ENCODE data around the gene OR51D1.

The OR51D1 gene, protein sequence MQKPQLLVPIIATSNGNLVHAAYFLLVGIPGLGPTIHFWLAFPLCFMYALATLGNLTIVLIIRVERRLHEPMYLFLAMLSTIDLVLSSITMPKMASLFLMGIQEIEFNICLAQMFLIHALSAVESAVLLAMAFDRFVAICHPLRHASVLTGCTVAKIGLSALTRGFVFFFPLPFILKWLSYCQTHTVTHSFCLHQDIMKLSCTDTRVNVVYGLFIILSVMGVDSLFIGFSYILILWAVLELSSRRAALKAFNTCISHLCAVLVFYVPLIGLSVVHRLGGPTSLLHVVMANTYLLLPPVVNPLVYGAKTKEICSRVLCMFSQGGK

DNA sequence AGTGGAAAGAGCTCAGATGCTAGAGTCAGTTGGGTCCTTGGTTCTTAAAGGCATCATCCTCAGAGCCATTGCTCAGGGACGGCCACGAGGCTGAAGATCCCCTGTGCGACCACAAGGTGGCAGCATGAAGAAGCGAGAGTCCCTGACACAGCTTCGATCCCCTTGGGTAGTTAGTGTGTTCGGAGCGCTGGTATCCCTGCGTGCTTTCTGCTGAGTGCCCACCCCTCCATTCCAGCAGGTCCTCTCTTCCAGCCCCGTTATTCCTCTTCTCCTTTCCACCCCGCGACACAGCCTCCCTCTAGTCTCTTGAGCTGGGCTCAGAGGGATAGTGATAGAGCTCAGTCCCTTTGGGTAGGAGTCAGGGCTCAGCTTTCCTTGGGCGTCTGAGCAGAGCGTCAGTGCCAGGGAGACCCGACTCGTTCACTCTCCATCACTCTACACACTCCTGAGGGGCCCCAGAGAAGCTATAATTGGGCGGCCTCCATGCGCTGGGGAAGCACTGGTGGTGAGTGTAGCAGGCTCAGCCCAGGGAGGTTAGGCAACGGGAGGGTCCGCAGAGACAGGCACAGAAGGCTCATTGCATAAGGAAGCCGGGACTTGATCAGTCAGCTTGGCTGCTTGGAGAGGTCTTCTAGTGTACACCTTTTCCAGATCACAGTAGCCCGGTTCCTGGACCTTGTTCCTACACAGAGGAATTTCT is at the start of gene OR51D1:
TSS of gene OR51D1 (plus strand) at position 516 of the 700 bp plus-strand sequence. CDS start 2,314 bp downstream, outside the sequence.
- H3K4me2 ChIP-seq (ENCODE audit: low read depth, low read length, poor library complexity, severe bottlenecking) = peak within 1 kb of the TSS; percentile 34
- H3K4me1 ChIP-seq (ENCODE audit: insufficient read depth, low read length, poor library complexity, severe bottlenecking) = no peaks in the 10 kb centered on the region
- no peaks in the 10 kb centered on the region for H3K9me3 ChIP-seq (ENCODE audit: insufficient read depth, low read depth, low read length)
- H3K79me2 ChIP-seq (ENCODE audit: insufficient read depth, low read length) = no peaks in the 10 kb centered on the region
- no peaks in the 10 kb centered on the region for H3K9me2 ChIP-seq (replicated peaks; ENCODE audit: low read depth, low read length)
- H4K20me1 ChIP-seq (ENCODE audit: insufficient read depth, low read length, poor library complexity, severe bottlenecking) = no peaks in the 10 kb centered on the region
- no peaks in the 10 kb centered on the region for H3K27me3 ChIP-seq (ENCODE audit: insufficient read depth, low read length, poor library complexity, severe bottlenecking)
- no peak within 1 kb of the TSS for H3K4me3 ChIP-seq (ENCODE audit: low read length, poor library complexity, severe bottlenecking)
- H2AFZ ChIP-seq (ENCODE audit: low read length) = peak within 1 kb of the TSS; percentile 68
- TF ChIP-seq, protein P1, sequence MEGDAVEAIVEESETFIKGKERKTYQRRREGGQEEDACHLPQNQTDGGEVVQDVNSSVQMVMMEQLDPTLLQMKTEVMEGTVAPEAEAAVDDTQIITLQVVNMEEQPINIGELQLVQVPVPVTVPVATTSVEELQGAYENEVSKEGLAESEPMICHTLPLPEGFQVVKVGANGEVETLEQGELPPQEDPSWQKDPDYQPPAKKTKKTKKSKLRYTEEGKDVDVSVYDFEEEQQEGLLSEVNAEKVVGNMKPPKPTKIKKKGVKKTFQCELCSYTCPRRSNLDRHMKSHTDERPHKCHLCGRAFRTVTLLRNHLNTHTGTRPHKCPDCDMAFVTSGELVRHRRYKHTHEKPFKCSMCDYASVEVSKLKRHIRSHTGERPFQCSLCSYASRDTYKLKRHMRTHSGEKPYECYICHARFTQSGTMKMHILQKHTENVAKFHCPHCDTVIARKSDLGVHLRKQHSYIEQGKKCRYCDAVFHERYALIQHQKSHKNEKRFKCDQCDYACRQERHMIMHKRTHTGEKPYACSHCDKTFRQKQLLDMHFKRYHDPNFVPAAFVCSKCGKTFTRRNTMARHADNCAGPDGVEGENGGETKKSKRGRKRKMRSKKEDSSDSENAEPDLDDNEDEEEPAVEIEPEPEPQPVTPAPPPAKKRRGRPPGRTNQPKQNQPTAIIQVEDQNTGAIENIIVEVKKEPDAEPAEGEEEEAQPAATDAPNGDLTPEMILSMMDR (conservative IDR thresholded peaks at IDR 0.05; ENCODE audit: low read length) = peak; percentile 92
- no peak for TF ChIP-seq EZH2phosphoT487 (IDR thresholded peaks at IDR 0.05; ENCODE audit: borderline replicate concordance)
- no peak within 1 kb of the TSS for H3K9ac ChIP-seq (ENCODE audit: low read depth, low read length, poor library complexity, severe bottlenecking)
- H3F3A ChIP-seq (ENCODE audit: low read depth) = no peaks in the 10 kb centered on the region
- H3K36me3 ChIP-seq (ENCODE audit: insufficient read depth, low read length) = no peaks in the 10 kb centered on the region

DNA sequence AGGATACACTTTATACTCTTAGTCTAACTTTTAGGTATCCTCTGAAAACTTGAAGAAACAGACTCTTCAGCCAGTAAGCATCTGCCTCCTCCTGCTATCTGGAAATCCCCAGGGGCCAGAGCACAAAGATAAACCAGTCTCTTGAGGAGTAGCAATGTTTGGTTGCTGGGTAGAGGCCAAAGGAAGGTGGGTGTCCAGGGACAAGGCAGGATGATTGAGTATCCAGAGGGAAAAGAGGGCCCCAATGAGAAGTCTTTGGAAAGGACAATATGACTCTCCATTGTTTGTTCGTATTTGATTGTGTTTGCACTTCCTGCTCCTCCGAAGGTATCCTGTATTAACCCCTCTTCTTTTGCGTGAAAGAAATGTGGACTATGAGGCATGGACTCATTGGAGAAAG is 48.3 kb upstream of the OR51D1 start:
- H3K4me2 ChIP-seq (ENCODE audit: low read depth, low read length, poor library complexity, severe bottlenecking) = no peak overlapping the region
- H3K9me3 ChIP-seq (ENCODE audit: insufficient read depth, low read depth, low read length) = no peaks in the 10 kb centered on the region
- no peaks in the 10 kb centered on the region for H3F3A ChIP-seq (ENCODE audit: low read depth)
- no peaks in the 10 kb centered on the region for H4K20me1 ChIP-seq (ENCODE audit: insufficient read depth, low read length, poor library complexity, severe bottlenecking)
- H3K79me2 ChIP-seq (ENCODE audit: insufficient read depth, low read length) = no peaks in the 10 kb centered on the region
- no peaks in the 10 kb centered on the region for H3K27me3 ChIP-seq (ENCODE audit: insufficient read depth, low read length, poor library complexity, severe bottlenecking)
- H3K9ac ChIP-seq (ENCODE audit: low read depth, low read length, poor library complexity, severe bottlenecking) = no peak overlapping the region
- no peaks in the 10 kb centered on the region for H3K36me3 ChIP-seq (ENCODE audit: insufficient read depth, low read length)
- no peaks in the 10 kb centered on the region for H3K4me1 ChIP-seq (ENCODE audit: insufficient read depth, low read length, poor library complexity, severe bottlenecking)
- no peak overlapping the region for H2AFZ ChIP-seq (ENCODE audit: low read length)
- no peak for TF ChIP-seq EZH2phosphoT487 (IDR thresholded peaks at IDR 0.05; ENCODE audit: borderline replicate concordance)
- TF ChIP-seq, protein P1 (conservative IDR thresholded peaks at IDR 0.05; ENCODE audit: low read length) = no peak
- no peak overlapping the region for H3K4me3 ChIP-seq (ENCODE audit: low read length, poor library complexity, severe bottlenecking)
- H3K9me2 ChIP-seq (replicated peaks; ENCODE audit: low read depth, low read length) = no peaks in the 10 kb centered on the region

DNA sequence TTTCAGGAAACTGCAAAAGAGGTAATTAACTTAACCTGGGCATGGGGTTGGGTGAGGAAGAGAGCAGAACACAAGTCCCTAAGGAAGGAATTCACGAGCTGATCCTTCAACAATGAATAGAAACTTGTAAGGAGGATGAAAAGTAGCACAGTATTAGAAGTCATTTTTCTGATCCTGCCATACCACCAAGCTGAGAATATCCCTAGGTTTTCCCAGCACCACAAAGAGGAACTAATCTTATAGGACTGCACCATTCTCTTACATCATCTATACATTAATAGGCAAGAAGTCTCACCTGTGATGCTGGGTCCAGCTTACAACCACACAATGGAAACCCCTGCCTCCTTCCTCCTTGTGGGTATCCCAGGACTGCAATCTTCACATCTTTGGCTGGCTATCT is 43.5 kb upstream of the OR51D1 start, which contains the start of gene OR52I1:
TSS of gene OR52I1 (plus strand) at position 301 of the 400 bp plus-strand sequence. CDS start at position 301, 0 bp downstream.
- Histone ChIP-seq H3K9me3 (ENCODE audit: insufficient read depth, low read depth, low read length) (no peaks in the 10 kb centered on the region), H3K79me2 (ENCODE audit: insufficient read depth, low read length) (no peaks in the 10 kb centered on the region), H3K9me2 (replicated peaks; ENCODE audit: low read depth, low read length) (no peaks in the 10 kb centered on the region), H3K27me3 (ENCODE audit: insufficient read depth, low read length, poor library complexity, severe bottlenecking) (no peaks in the 10 kb centered on the region), H3K9ac (ENCODE audit: low read depth, low read length, poor library complexity, severe bottlenecking) (no peak within 1 kb of the TSS), H3F3A (ENCODE audit: low read depth) (no peaks in the 10 kb centered on the region), H3K36me3 (ENCODE audit: insufficient read depth, low read length) (no peaks in the 10 kb centered on the region), H2AFZ (ENCODE audit: low read length) (no peak within 1 kb of the TSS), H3K4me2 (ENCODE audit: low read depth, low read length, poor library complexity, severe bottlenecking) (no peak within 1 kb of the TSS), H3K4me1 (ENCODE audit: insufficient read depth, low read length, poor library complexity, severe bottlenecking) (no peaks in the 10 kb centered on the region), H4K20me1 (ENCODE audit: insufficient read depth, low read length, poor library complexity, severe bottlenecking) (no peaks in the 10 kb centered on the region), H3K4me3 (ENCODE audit: low read length, poor library complexity, severe bottlenecking) (no peak within 1 kb of the TSS)
- TF ChIP-seq, protein P1 (conservative IDR thresholded peaks at IDR 0.05; ENCODE audit: low read length) = no peak
- TF ChIP-seq EZH2phosphoT487 (IDR thresholded peaks at IDR 0.05; ENCODE audit: borderline replicate concordance) = no peak

Measured in Loucy (cell line).